Endothelial cell of umbilical vein (primary cell): ENCODE data around the gene PLAAT1. TPM values are rescaled to one million over a fixed set of nuclear protein-coding genes. Genes with fewer than 3 reads are reported as not detected.

Experiments
- BruUV-seq: library from RNA; stranded (reverse); fragments of 400-500 nt; replicated peaks from 2 replicates; lab custom pipeline; 2021; lab: Mats Ljungman, UMichigan
- CTCF ChIA-PET: fragments of 300-600, 350-600 bp; sonication (Branson Sonifier 250); formaldehyde crosslinking; loops from one replicate; lab custom pipeline; 2021; ENCODE audit warnings: antibody characterized with exemption, inconsistent platforms; lab: Charles Lee
- POLR2A ChIA-PET: fragments of 300-600, 350-600 bp; sonication (Branson Sonifier 250); formaldehyde crosslinking; loops from one replicate; lab custom pipeline; 2021; ENCODE audit warnings: antibody characterized with exemption, inconsistent platforms; lab: Charles Lee
- DNase-seq: peaks from one replicate; pipeline ENCODE4 v3.0.0-alpha.2; 2011; ENCODE audit warnings: low read depth, low spot score
- FAIRE-seq: peaks from 2 replicates; lab custom pipeline; 2011; peaks lifted over from hg19 to GRCh38; lab: Jason Lieb, UNC
- H2AFZ ChIP-seq: 2 replicates; pipeline ENCODE4 v1.6.0; 2012; ENCODE audit warnings: low read depth, low read length, control low read depth, inconsistent platforms
- H3K27ac ChIP-seq: 2 replicates; pipeline ENCODE4 v1.5.1; 2011; ENCODE audit warnings: low read depth, mild to moderate bottlenecking, control low read depth, low read length, moderate library complexity; ENCODE audit not compliant: insufficient read depth
- H3K27me3 ChIP-seq, 2 experiments: 2 replicates each; pipeline versions ENCODE4 v1.6.0 to v1.6.1; 2011; ENCODE audit warnings: low read length in 2 of 2, mixed read lengths in 1 of 2; ENCODE audit not compliant: control insufficient read depth in 2 of 2, insufficient read depth in 2 of 2
- H3K36me3 ChIP-seq, 2 experiments: 2 replicates in 1 of 2; 3 replicates in 1 of 2; pipeline ENCODE4 v1.5.1; 2011; ENCODE audit warnings: low read length in 2 of 2, mild to moderate bottlenecking in 1 of 2, moderate library complexity in 1 of 2; ENCODE audit not compliant: control insufficient read depth in 2 of 2, insufficient read depth in 2 of 2; ENCODE audit errors: extremely low read depth in 1 of 2
- H3K4me1 ChIP-seq: 3 replicates; pipeline ENCODE4 v1.5.1; 2011; ENCODE audit warnings: mild to moderate bottlenecking, low read length; ENCODE audit not compliant: control insufficient read depth, insufficient read depth; ENCODE audit errors: extremely low read depth
- H3K4me2 ChIP-seq: 2 replicates; pipeline ENCODE4 v1.6.1; 2011; ENCODE audit warnings: low read length, control low read depth, mixed read lengths; ENCODE audit not compliant: insufficient read depth
- H3K4me3 ChIP-seq, 3 experiments: fragments of 200-600 bp in 1 of 3; sonication (generic), shearing (Covaris generic) in 1 of 3; replicated peaks in 1 of 3; 2 replicates each; pipeline ENCODE4 v1.5.1; 2011 to 2016; ENCODE audit warnings: control low read depth in 3 of 3, low read length in 3 of 3, mild to moderate bottlenecking in 2 of 3, inconsistent platforms in 1 of 3, low read depth in 1 of 3, moderate library complexity in 1 of 3; ENCODE audit not compliant: insufficient read depth in 1 of 3
- H3K79me2 ChIP-seq: 2 replicates; pipeline ENCODE4 v1.6.0; 2012; ENCODE audit warnings: low read length, inconsistent platforms; ENCODE audit not compliant: control insufficient read depth, insufficient read depth
- H3K9ac ChIP-seq: replicated peaks from 2 replicates; pipeline ENCODE3; 2011; ENCODE audit warnings: low read length, control low read depth; ENCODE audit not compliant: insufficient read depth; ENCODE audit errors: extremely low read depth
- H3K9me1 ChIP-seq: replicated peaks from 3 replicates; pipeline ENCODE4 v1.6.0; 2011; ENCODE audit warnings: mild to moderate bottlenecking, low read length; ENCODE audit not compliant: control insufficient read depth, insufficient read depth; ENCODE audit errors: extremely low read depth
- H3K9me3 ChIP-seq: replicated peaks from 2 replicates; pipeline ENCODE4 v1.5.1; 2012; ENCODE audit warnings: low read length, inconsistent platforms; ENCODE audit not compliant: control insufficient read depth, insufficient read depth
- H4K20me1 ChIP-seq: replicated peaks from 2 replicates; pipeline ENCODE3; 2011; ENCODE audit warnings: mild to moderate bottlenecking, low read length; ENCODE audit not compliant: control insufficient read depth, insufficient read depth; ENCODE audit errors: extremely low read depth
- CTCF ChIP-seq, 2 donors: IDR thresholded peaks; 1 replicate in 1 of 2; 2 replicates in 1 of 2; pipeline ENCODE4 v1.5.1; 2011; ENCODE audit warnings: low read length in 2 of 2, mild to moderate bottlenecking in 2 of 2, moderate library complexity in 2 of 2, control low read depth in 1 of 2, inconsistent platforms in 1 of 2, low read depth in 1 of 2; ENCODE audit not compliant: insufficient read depth in 1 of 2; ENCODE audit errors: extremely low read depth in 1 of 2
- EZH2 ChIP-seq: IDR thresholded peaks from 2 replicates; pipeline ENCODE4 v1.6.1; 2012; ENCODE audit warnings: borderline replicate concordance, low read depth, mild to moderate bottlenecking, moderate library complexity, low read length, inconsistent platforms; ENCODE audit not compliant: severe bottlenecking
- FOS ChIP-seq: IDR thresholded peaks from 2 replicates; pipeline ENCODE4 v1.6.1; 2011; ENCODE audit warnings: mild to moderate bottlenecking, low read length, moderate library complexity, borderline replicate concordance; ENCODE audit not compliant: insufficient read depth
- POLR2A ChIP-seq: IDR thresholded peaks from 2 replicates; pipeline ENCODE4 v1.6.1; 2012; ENCODE audit warnings: low read depth, mild to moderate bottlenecking, control low read depth, low read length
- POLR2AphosphoS5 ChIP-seq: IDR thresholded peaks from 2 replicates; pipeline ENCODE4 v1.6.1; 2012; ENCODE audit warnings: low read depth, mild to moderate bottlenecking, control low read depth, low read length, moderate library complexity; ENCODE audit not compliant: insufficient read depth
- dilution Hi-C: fragments of 300-500 bp; cut with MboI; formaldehyde crosslinking; loops from one replicate; pipeline ENCODE4 v1.15.0; 2019; ENCODE audit warnings: low sequenced_read_pairs; ENCODE audit not compliant: extremely low pct_ligation_motif_present
- intact Hi-C: fragments of 100-400 bp; cut with micrococcal nuclease; formaldehyde crosslinking; loops from one replicate; pipeline ENCODE4 v1.10.0; 2022
- polyA plus RNA-seq, 4 experiments: library from polyadenylated mRNA; depleted of rRNA in 3 of 4; stranded (reverse) in 3 of 4; unstranded in 1 of 4; fragments of >200 nt; gene quantifications; 2 replicates each; pipeline versions ENCODE4 v1.2.1 to v1.2.3, GENCODE V29; 2011 to 2012; ENCODE audit warnings: missing spikeins in 1 of 4
- total RNA-seq: library from RNA; stranded (reverse); gene quantifications from 2 replicates; pipeline ENCODE4 v1.2.3, GENCODE V29; 2021

Gene PLAAT1
- total and polyA plus RNA-seq, 2 donors (not counting 3 experiments of a cell fraction or from before 2014, with no cell fraction given): 0.58 to 0.75 TPM

GRCh38 chr3:193305356-193305755, 64.3 kb downstream of the PLAAT1 start:
- DNase-seq (no peak), FAIRE-seq (no peak)
- dilution Hi-C loops: no loop called here
- no peaks in the 10 kb centered on the region for H3K27me3 ChIP-seq
- H3K4me1 ChIP-seq: peaks cover 8% of the 10 kb centered on the region
- H3K9ac ChIP-seq: no peak overlapping the region
- H3K27ac ChIP-seq: no peak overlapping the region
- H3K9me1 ChIP-seq: no peaks in the 10 kb centered on the region
- intact Hi-C loops: no loop called here
- no peaks in the 10 kb centered on the region for H3K36me3 ChIP-seq
- TF ChIP-seq EZH2: no peak
- TF ChIP-seq POLR2A: no peak
- TF ChIP-seq POLR2AphosphoS5: no peak
- no peak for TF ChIP-seq CTCF (IDR thresholded peaks at IDR 0.05; ENCODE audit: extremely low read depth in 1 of 2, insufficient read depth in 1 of 2, low read depth in 1 of 2, low read length in 2 of 2)
- no peak for TF ChIP-seq FOS
- H2AFZ ChIP-seq: no peak overlapping the region
- CTCF ChIA-PET: no interaction called here
- H4K20me1 ChIP-seq: no peaks in the 10 kb centered on the region
- BruUV-seq: no TSS peak
- no peaks in the 10 kb centered on the region for H3K9me3 ChIP-seq
- POLR2A ChIA-PET: no interaction called here
- no peak overlapping the region for H3K4me3 ChIP-seq
- no peak overlapping the region for H3K4me2 ChIP-seq
- H3K79me2 ChIP-seq: no peaks in the 10 kb centered on the region
